Panc1 (cell line): ENCODE measurements around the gene GAB1. TPM values are rescaled to one million over a fixed set of nuclear protein-coding genes. Genes with fewer than 3 reads are reported as not detected.

ENCODE experiments used
- ATAC-seq: fragments of 200-7000 bp; cut with Tn5 transposase; 2 replicates; pipeline ENCODE4 v1.9.1; 2020; ENCODE audit warnings: mild to moderate bottlenecking, moderate library complexity
- BruUV-seq: library from RNA; stranded (reverse); fragments of 400-500 nt; replicated peaks from 2 replicates; lab custom pipeline; 2021; lab: Mats Ljungman, UMichigan
- CTCF ChIA-PET: fragments of 300-600 bp; sonication (Branson Sonifier 250); formaldehyde crosslinking; loops from one replicate; lab custom pipeline; 2022; ENCODE audit warnings: antibody characterized with exemption; lab: Charles Lee
- POLR2A ChIA-PET: fragments of 300-600 bp; sonication (Branson Sonifier 250); formaldehyde crosslinking; loops from one replicate; lab custom pipeline; 2022; ENCODE audit warnings: antibody characterized with exemption; lab: Charles Lee
- DNase-seq: peaks from one replicate; pipeline ENCODE4 v3.0.0-alpha.2; 2010; ENCODE audit warnings: low read depth, low spot score
- H3K27ac ChIP-seq: 2 replicates; pipeline ENCODE4 v1.5.1; 2011; ENCODE audit warnings: mild to moderate bottlenecking, low read length, inconsistent platforms
- H3K27me3 ChIP-seq: fragments of 200-500 bp; sonication (Bioruptor generic); 2 replicates; pipeline ENCODE4 v1.6.0; 2014; ENCODE audit warnings: low read length, inconsistent platforms; ENCODE audit not compliant: control insufficient read depth, insufficient read depth
- H3K36me3 ChIP-seq: fragments of 200-500 bp; sonication (Bioruptor generic); 2 replicates; pipeline ENCODE4 v1.5.1; 2014; ENCODE audit warnings: inconsistent platforms, mild to moderate bottlenecking, low read length, moderate library complexity; ENCODE audit not compliant: control insufficient read depth, insufficient read depth
- H3K4me1 ChIP-seq: 2 replicates; pipeline ENCODE4 v1.5.1; 2011; ENCODE audit warnings: inconsistent platforms, mild to moderate bottlenecking, low read length, moderate library complexity; ENCODE audit not compliant: control insufficient read depth, insufficient read depth
- H3K4me3 ChIP-seq, 2 experiments: 2 replicates each; pipeline ENCODE4 v1.5.1; 2011 to 2012; ENCODE audit warnings: low read depth in 2 of 2, low read length in 2 of 2, mild to moderate bottlenecking in 2 of 2, inconsistent platforms in 1 of 2, moderate library complexity in 1 of 2
- H3K9me3 ChIP-seq: fragments of 200-500 bp; sonication (Bioruptor generic); 2 replicates; pipeline ENCODE4 v1.5.1; 2014; ENCODE audit warnings: low read depth, mild to moderate bottlenecking, inconsistent platforms, low read length, moderate library complexity; ENCODE audit not compliant: control insufficient read depth, insufficient read depth
- POLR2AphosphoS5 ChIP-seq: IDR thresholded peaks from 2 replicates; pipeline ENCODE4 v1.6.1; 2012; ENCODE audit warnings: mild to moderate bottlenecking, low read depth, low read length, moderate library complexity
- SIN3A ChIP-seq: IDR thresholded peaks from 2 replicates; pipeline ENCODE4 v1.6.1; 2012; ENCODE audit warnings: low read depth, mild to moderate bottlenecking, low read length, moderate library complexity, borderline replicate concordance; ENCODE audit not compliant: insufficient read depth
- TCF7L2 ChIP-seq: IDR thresholded peaks from 2 replicates; pipeline ENCODE4 v1.6.1; 2011; ENCODE audit warnings: mild to moderate bottlenecking, low read depth, low read length, inconsistent platforms
- in situ Hi-C: cut with HindIII; loops from 2 replicates; pipeline ENCODE4 v1.10.0; 2016; ENCODE audit warnings: low sequenced_read_pairs, low pct_unique_long_range_greater_than_20kb
- intact Hi-C: fragments of 100-400 bp; cut with micrococcal nuclease; formaldehyde crosslinking; loops from one replicate; pipeline ENCODE4 v1.10.0; 2022; ENCODE audit not compliant: unreplicated experiment
- total RNA-seq: library from RNA; stranded (reverse); gene quantifications from one replicate; pipeline ENCODE4 v1.2.1, GENCODE V29; 2021; ENCODE audit not compliant: unreplicated experiment
- TF ChIP-seq, protein P1 (sequence below): fragments of 450-650 bp; IDR thresholded peaks from 2 replicates; pipeline ENCODE4 v1.5.1; 2017; ENCODE audit warnings: mild to moderate bottlenecking
- TF ChIP-seq, protein P2 (sequence below), 2 experiments: IDR thresholded peaks; 2 replicates each; pipeline ENCODE4 v1.6.1; 2011 to 2012; ENCODE audit warnings: low read depth in 2 of 2, control low read depth in 1 of 2, low read length in 1 of 2, mild to moderate bottlenecking in 1 of 2, moderate library complexity in 1 of 2; ENCODE audit not compliant: insufficient read depth in 1 of 2

GAB1 gene
- total RNA-seq, 1 experiment from 2014 or later: 2.8 TPM

DNA sequence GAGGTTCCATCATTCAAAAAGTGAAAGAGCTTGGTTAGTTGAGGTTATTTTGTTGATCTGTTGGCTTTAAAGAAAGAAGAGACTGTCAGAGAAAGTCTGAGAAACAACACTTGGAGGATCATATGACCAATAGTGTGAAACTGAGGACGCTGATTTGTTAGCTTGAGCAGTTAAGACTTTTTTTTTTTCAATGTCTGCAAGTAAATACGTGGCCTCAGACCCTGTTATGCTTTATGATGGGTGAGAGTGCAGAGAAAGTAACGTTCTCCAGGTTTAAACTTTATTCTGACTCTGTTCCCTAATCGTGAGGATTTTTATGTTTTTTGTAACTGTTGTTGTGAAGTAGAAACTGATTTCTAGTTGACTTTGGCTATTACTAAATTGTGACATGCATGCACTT, 45.9 kb downstream of the GAB1 start:
- H3K36me3 ChIP-seq: no peaks in the 10 kb centered on the region
- ATAC-seq: no peak
- H3K27me3 ChIP-seq: no peaks in the 10 kb centered on the region
- BruUV-seq: no TSS peak
- no peak for DNase-seq
- intact Hi-C loops: no loop called here
- TF ChIP-seq, protein P1, sequence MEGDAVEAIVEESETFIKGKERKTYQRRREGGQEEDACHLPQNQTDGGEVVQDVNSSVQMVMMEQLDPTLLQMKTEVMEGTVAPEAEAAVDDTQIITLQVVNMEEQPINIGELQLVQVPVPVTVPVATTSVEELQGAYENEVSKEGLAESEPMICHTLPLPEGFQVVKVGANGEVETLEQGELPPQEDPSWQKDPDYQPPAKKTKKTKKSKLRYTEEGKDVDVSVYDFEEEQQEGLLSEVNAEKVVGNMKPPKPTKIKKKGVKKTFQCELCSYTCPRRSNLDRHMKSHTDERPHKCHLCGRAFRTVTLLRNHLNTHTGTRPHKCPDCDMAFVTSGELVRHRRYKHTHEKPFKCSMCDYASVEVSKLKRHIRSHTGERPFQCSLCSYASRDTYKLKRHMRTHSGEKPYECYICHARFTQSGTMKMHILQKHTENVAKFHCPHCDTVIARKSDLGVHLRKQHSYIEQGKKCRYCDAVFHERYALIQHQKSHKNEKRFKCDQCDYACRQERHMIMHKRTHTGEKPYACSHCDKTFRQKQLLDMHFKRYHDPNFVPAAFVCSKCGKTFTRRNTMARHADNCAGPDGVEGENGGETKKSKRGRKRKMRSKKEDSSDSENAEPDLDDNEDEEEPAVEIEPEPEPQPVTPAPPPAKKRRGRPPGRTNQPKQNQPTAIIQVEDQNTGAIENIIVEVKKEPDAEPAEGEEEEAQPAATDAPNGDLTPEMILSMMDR: no peak
- no peak for TF ChIP-seq SIN3A
- TF ChIP-seq, protein P2, sequence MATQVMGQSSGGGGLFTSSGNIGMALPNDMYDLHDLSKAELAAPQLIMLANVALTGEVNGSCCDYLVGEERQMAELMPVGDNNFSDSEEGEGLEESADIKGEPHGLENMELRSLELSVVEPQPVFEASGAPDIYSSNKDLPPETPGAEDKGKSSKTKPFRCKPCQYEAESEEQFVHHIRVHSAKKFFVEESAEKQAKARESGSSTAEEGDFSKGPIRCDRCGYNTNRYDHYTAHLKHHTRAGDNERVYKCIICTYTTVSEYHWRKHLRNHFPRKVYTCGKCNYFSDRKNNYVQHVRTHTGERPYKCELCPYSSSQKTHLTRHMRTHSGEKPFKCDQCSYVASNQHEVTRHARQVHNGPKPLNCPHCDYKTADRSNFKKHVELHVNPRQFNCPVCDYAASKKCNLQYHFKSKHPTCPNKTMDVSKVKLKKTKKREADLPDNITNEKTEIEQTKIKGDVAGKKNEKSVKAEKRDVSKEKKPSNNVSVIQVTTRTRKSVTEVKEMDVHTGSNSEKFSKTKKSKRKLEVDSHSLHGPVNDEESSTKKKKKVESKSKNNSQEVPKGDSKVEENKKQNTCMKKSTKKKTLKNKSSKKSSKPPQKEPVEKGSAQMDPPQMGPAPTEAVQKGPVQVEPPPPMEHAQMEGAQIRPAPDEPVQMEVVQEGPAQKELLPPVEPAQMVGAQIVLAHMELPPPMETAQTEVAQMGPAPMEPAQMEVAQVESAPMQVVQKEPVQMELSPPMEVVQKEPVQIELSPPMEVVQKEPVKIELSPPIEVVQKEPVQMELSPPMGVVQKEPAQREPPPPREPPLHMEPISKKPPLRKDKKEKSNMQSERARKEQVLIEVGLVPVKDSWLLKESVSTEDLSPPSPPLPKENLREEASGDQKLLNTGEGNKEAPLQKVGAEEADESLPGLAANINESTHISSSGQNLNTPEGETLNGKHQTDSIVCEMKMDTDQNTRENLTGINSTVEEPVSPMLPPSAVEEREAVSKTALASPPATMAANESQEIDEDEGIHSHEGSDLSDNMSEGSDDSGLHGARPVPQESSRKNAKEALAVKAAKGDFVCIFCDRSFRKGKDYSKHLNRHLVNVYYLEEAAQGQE (IDR thresholded peaks at IDR 0.05; ENCODE audit: insufficient read depth in 1 of 2, low read depth in 2 of 2, low read length in 1 of 2): no peak
- TF ChIP-seq TCF7L2: no peak
- TF ChIP-seq POLR2AphosphoS5: no peak
- POLR2A ChIA-PET: no interaction called here
- H3K4me1 ChIP-seq: no peaks in the 10 kb centered on the region
- H3K27ac ChIP-seq: no peak overlapping the region
- H3K4me3 ChIP-seq: no peak overlapping the region
- in situ Hi-C loops: no loop called here
- CTCF ChIA-PET: no interaction called here
- no peaks in the 10 kb centered on the region for H3K9me3 ChIP-seq

DNA sequence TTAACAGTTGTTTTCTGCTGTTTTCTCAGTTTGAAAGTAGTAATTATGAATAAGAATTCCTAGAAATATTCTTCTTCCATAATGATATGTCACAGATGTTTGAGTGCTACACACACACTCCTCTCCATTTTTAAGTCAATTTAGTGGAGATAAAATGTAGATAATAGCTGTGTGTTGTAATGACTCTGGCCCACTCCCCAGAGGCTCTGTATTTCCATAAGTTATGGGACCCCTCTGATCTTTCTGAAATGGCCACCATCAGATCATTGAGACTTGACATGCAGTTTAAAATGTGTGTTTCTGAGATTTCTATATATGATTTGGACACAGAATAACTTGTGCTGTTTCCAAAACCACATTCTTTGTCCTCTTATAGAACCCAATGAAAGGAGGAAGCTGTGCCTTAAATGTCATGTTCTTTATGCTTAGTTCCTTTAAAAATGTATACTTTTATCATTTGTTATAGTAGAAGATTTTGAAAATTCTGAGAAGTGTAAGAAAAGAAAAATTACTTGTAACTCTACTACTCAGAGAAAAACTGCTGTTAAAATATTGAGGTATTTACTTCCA, 46.4 kb downstream of the GAB1 start:
- intact Hi-C loops (no loop called here), in situ Hi-C loops (no loop called here)
- Histone ChIP-seq H3K27me3 (no peaks in the 10 kb centered on the region), H3K27ac (no peak overlapping the region), H3K9me3 (no peaks in the 10 kb centered on the region), H3K4me1 (no peaks in the 10 kb centered on the region), H3K36me3 (no peaks in the 10 kb centered on the region), H3K4me3 (no peak overlapping the region)
- BruUV-seq: no TSS peak
- ATAC-seq (no peak), DNase-seq (no peak)
- no peak for TF ChIP-seq POLR2AphosphoS5
- TF ChIP-seq, protein P2 (IDR thresholded peaks at IDR 0.05; ENCODE audit: insufficient read depth in 1 of 2, low read depth in 2 of 2, low read length in 1 of 2): no peak
- TF ChIP-seq TCF7L2: no peak
- TF ChIP-seq, protein P1: no peak
- no peak for TF ChIP-seq SIN3A
- ChIA-PET CTCF (no interaction called here), POLR2A (no interaction called here)
